ENCODE results near the gene MICA. TPM values are rescaled to one million over a fixed set of nuclear protein-coding genes. Genes with fewer than 3 reads are reported as not detected.

The MICA gene
- total RNA-seq, 1 donor from 2014 or later = 10.7 TPM

GRCh38 chr6:31378062-31378720, 25.2 kb upstream of the MICA start:
- H3K27me3 Mint-ChIP-seq = peaks cover 59% of the 10 kb centered on the region
- no peak overlapping the region for H3K27ac Mint-ChIP-seq
- no peaks in the 10 kb centered on the region for H3K36me3 Mint-ChIP-seq
- no peaks in the 10 kb centered on the region for H3K4me1 Mint-ChIP-seq (ENCODE audit: unreplicated experiment)
- H3K9me3 Mint-ChIP-seq = no peaks in the 10 kb centered on the region
- TF ChIP-seq, protein P1, sequence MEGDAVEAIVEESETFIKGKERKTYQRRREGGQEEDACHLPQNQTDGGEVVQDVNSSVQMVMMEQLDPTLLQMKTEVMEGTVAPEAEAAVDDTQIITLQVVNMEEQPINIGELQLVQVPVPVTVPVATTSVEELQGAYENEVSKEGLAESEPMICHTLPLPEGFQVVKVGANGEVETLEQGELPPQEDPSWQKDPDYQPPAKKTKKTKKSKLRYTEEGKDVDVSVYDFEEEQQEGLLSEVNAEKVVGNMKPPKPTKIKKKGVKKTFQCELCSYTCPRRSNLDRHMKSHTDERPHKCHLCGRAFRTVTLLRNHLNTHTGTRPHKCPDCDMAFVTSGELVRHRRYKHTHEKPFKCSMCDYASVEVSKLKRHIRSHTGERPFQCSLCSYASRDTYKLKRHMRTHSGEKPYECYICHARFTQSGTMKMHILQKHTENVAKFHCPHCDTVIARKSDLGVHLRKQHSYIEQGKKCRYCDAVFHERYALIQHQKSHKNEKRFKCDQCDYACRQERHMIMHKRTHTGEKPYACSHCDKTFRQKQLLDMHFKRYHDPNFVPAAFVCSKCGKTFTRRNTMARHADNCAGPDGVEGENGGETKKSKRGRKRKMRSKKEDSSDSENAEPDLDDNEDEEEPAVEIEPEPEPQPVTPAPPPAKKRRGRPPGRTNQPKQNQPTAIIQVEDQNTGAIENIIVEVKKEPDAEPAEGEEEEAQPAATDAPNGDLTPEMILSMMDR (conservative IDR thresholded peaks at IDR 0.05) = no peak
- H3K4me3 Mint-ChIP-seq = no peak overlapping the region
- DNase-seq (ENCODE audit: extremely low spot score, unreplicated experiment) = no peak

GRCh38 chr6:31378721-31379103, 24.7 kb upstream of the MICA start:
- Mint-ChIP-seq H3K27me3 (peaks cover 56% of the 10 kb centered on the region), H3K4me3 (no peak overlapping the region), H3K4me1 (ENCODE audit: unreplicated experiment) (no peaks in the 10 kb centered on the region), H3K9me3 (no peaks in the 10 kb centered on the region), H3K36me3 (no peaks in the 10 kb centered on the region), H3K27ac (no peak overlapping the region)
- no peak for DNase-seq (ENCODE audit: extremely low spot score, unreplicated experiment)
- TF ChIP-seq, protein P1 (conservative IDR thresholded peaks at IDR 0.05) = no peak

DNA sequence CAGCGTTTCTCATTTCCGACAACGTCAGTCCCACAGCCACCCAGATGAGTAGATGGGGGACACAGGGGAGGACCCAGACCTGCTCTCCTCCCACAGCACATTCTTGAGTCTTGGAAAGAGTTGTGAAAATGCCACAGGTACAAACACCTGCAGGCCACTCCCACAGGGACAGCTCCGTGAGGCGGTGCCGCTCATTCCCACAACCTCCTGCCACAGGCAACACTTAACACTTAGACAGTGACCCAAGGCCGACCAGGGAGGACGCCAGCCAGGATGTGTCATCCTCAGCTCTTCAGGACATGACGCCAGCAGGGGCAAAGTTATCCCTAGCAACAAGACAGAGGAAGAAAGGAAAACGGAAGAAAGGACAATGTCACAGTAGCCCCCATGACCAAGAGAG, 23.5 kb upstream of the MICA start:
- DNase-seq (ENCODE audit: extremely low spot score, unreplicated experiment) = no peak
- Mint-ChIP-seq H3K27me3 (peaks cover 52% of the 10 kb centered on the region), H3K36me3 (no peaks in the 10 kb centered on the region), H3K27ac (no peak overlapping the region), H3K9me3 (no peaks in the 10 kb centered on the region), H3K4me3 (no peak overlapping the region), H3K4me1 (ENCODE audit: unreplicated experiment) (no peaks in the 10 kb centered on the region)
- TF ChIP-seq, protein P1 (conservative IDR thresholded peaks at IDR 0.05) = no peak

GRCh38 chr6:31381666-31382065, 21.7 kb upstream of the MICA start:
- Mint-ChIP-seq H3K36me3 (no peaks in the 10 kb centered on the region), H3K9me3 (no peaks in the 10 kb centered on the region), H3K27me3 (peaks cover 46% of the 10 kb centered on the region), H3K4me3 (no peak overlapping the region), H3K27ac (no peak overlapping the region), H3K4me1 (ENCODE audit: unreplicated experiment) (no peaks in the 10 kb centered on the region)
- TF ChIP-seq, protein P1 (conservative IDR thresholded peaks at IDR 0.05) = no peak
- DNase-seq (ENCODE audit: extremely low spot score, unreplicated experiment) = no peak

DNA sequence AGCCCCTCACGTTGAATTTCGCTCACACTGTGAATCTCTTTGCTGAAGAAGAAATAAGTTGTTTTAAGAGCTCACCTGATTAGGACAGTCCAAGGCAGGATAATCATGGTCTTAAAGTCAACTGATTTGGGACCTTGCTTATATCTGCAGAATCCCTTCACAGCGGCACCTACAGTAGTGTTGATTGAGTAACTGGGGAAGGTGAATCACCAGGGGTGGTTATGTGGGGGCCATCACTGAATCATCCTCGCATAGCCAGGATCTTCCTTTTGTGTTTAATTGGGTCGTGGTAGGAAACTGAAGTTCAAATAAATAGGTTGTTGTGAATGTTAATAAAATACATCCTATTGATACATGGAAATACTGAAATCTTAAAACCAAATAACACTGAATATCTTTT, 20.2 kb upstream of the MICA start:
- Mint-ChIP-seq H3K27me3 (peaks cover 42% of the 10 kb centered on the region), H3K4me3 (no peak overlapping the region), H3K27ac (no peak overlapping the region), H3K36me3 (no peaks in the 10 kb centered on the region), H3K4me1 (ENCODE audit: unreplicated experiment) (peaks cover 4% of the 10 kb centered on the region), H3K9me3 (no peaks in the 10 kb centered on the region)
- no peak for DNase-seq (ENCODE audit: extremely low spot score, unreplicated experiment)
- TF ChIP-seq, protein P1 (conservative IDR thresholded peaks at IDR 0.05) = no peak

All from type B pancreatic cell (in vitro differentiated cells).